Stimulated activated CD4-positive, alpha-beta T cell treated with anti-CD3 and anti-CD28 coated beads, Interleukin-12 subunit alpha, Interleukin-12 subunit beta, amount 100 ng/mL, for 4 hours (primary cell): ENCODE results near the gene MC1R.
"Not testable (repeated sequence)": the region's sequence is repeated elsewhere in the genome, so short reads cannot be mapped to it uniquely, and the experiment has no call there.

Source experiments
- DNase-seq: peaks from one replicate; pipeline ENCODE4 v3.0.0-alpha.2; 2020

Gene MC1R

GRCh38 chr16:89965447-89966225, 47.0 kb downstream of the MC1R start:
- no peak for DNase-seq

- no peak for DNase-seq
Observed at GRCh38 chr16:89966756-89967155, 48.1 kb downstream of the MC1R start.

- not testable (repeated sequence) for DNase-seq
Observed at GRCh38 chr16:89967436-89967835, 48.8 kb downstream of the MC1R start.

GRCh38 chr16:89968074-89968473, 49.4 kb downstream of the MC1R start:
- DNase-seq: not testable (repeated sequence)

- DNase-seq: no peak
Observed at GRCh38 chr16:89969741-89970410, 51.2 kb downstream of the MC1R start.
